Measurements from ENCODE around the gene CHST15.

GRCh38 chr10:124005091-124005490 lies 88.3 kb downstream of the CHST15 start:
- TF ChIP-seq ZNF740 (CRISPR knock-in tag; IDR thresholded peaks at IDR 0.05) = no peak
- no peak for TF ChIP-seq NCOR1 (IDR thresholded peaks at IDR 0.05; ENCODE audit: borderline replicate concordance, low read length)
- no peak for TF ChIP-seq ZNF350 (CRISPR knock-in tag; IDR thresholded peaks at IDR 0.05; ENCODE audit: borderline replicate concordance, low read depth)
- TF ChIP-seq RAD21 (CRISPR knock-in tag; IDR thresholded peaks at IDR 0.05) = no peak
- TF ChIP-seq JUN (CRISPR knock-in tag; IDR thresholded peaks at IDR 0.05) = no peak
- TF ChIP-seq, protein P1, sequence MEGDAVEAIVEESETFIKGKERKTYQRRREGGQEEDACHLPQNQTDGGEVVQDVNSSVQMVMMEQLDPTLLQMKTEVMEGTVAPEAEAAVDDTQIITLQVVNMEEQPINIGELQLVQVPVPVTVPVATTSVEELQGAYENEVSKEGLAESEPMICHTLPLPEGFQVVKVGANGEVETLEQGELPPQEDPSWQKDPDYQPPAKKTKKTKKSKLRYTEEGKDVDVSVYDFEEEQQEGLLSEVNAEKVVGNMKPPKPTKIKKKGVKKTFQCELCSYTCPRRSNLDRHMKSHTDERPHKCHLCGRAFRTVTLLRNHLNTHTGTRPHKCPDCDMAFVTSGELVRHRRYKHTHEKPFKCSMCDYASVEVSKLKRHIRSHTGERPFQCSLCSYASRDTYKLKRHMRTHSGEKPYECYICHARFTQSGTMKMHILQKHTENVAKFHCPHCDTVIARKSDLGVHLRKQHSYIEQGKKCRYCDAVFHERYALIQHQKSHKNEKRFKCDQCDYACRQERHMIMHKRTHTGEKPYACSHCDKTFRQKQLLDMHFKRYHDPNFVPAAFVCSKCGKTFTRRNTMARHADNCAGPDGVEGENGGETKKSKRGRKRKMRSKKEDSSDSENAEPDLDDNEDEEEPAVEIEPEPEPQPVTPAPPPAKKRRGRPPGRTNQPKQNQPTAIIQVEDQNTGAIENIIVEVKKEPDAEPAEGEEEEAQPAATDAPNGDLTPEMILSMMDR (CRISPR knock-in tag; IDR thresholded peaks at IDR 0.05) = no peak; the same call in 1 of the 2 replicates
- TF ChIP-seq STAT6 (CRISPR knock-in tag; IDR thresholded peaks at IDR 0.05; ENCODE audit: borderline replicate concordance) = no peak
- TF ChIP-seq ZNF792 (CRISPR knock-in tag; IDR thresholded peaks at IDR 0.05) = no peak
- TF ChIP-seq TIGD3 (CRISPR knock-in tag; IDR thresholded peaks at IDR 0.05; ENCODE audit: borderline replicate concordance) = no peak

Measured in HepG2 (cell line).